GM13976 (cell line): ENCODE results near the gene GSDME.

ENCODE experiments used
- DNase-seq: peaks from one replicate; pipeline ENCODE4 v3.0.0; 2012; ENCODE audit warnings: low spot score
- CTCF ChIP-seq: IDR thresholded peaks from 2 replicates; pipeline ENCODE4 v1.5.1; 2012; ENCODE audit warnings: borderline replicate concordance, mild to moderate bottlenecking; ENCODE audit not compliant: insufficient read depth; ENCODE audit errors: extremely low read depth, missing control alignments, control extremely low read depth
- in situ Hi-C: fragments of 300-500 bp; cut with MboI; formaldehyde crosslinking; loops from one replicate; pipeline ENCODE4 v1.12.0; 2022; ENCODE audit warnings: low sequenced_read_pairs, mixed read lengths, inconsistent platforms; ENCODE audit not compliant: unreplicated experiment

The GSDME gene

GRCh38 chr7:24730018-24730369 is 27.3 kb downstream of the GSDME start:
- in situ Hi-C loops = no loop called here
- TF ChIP-seq CTCF = no peak
- no peak for DNase-seq

- no peak for DNase-seq
- in situ Hi-C loops = no loop called here
- no peak for TF ChIP-seq CTCF
Observed at GRCh38 chr7:24729365-24730017, 27.8 kb downstream of the GSDME start.

GRCh38 chr7:24728503-24729364 is 28.5 kb downstream of the GSDME start:
- no peak for DNase-seq
- in situ Hi-C loops = no loop called here
- no peak for TF ChIP-seq CTCF

GRCh38 chr7:24728121-24728500 is 29.2 kb downstream of the GSDME start:
- no peak for TF ChIP-seq CTCF
- in situ Hi-C loops = no loop called here
- DNase-seq = no peak

- DNase-seq = peak; percentile 71
- no peak for TF ChIP-seq CTCF
- in situ Hi-C loops = no loop called here
Observed at GRCh38 chr7:24727154-24728120, 29.8 kb downstream of the GSDME start.

- no peak for DNase-seq
- in situ Hi-C loops = no loop called here
- no peak for TF ChIP-seq CTCF
Observed at GRCh38 chr7:24725554-24726241, 31.6 kb downstream of the GSDME start.
